Lung (tissue), 12 donors: ENCODE results near the gene FAM120AOS. TPM values are rescaled to one million over a fixed set of nuclear protein-coding genes. Genes with fewer than 3 reads are reported as not detected.

Experiments used
- ATAC-seq: fragments of 200-7000 bp; cut with Tn5 transposase; one replicate; pipeline ENCODE4 v1.9.1; 2020; ENCODE audit warnings: moderate number of reproducible peaks; ENCODE audit not compliant: insufficient read depth, low FRiP score
- DNase-seq, 3 donors: peaks; one replicate each; pipeline ENCODE4 v3.0.0-alpha.2; 2013 to 2017
- H3K27ac ChIP-seq, 2 donors: one replicate each; pipeline ENCODE4 v1.5.1; 2013; ENCODE audit warnings: mild to moderate bottlenecking in 2 of 2, moderate library complexity in 2 of 2, control low read depth in 1 of 2, inconsistent platforms in 1 of 2, low read depth in 1 of 2, low read length in 1 of 2
- H3K27me3 ChIP-seq, 3 donors: one replicate each; pipeline ENCODE4 v1.5.1; 2013; ENCODE audit warnings: low read length in 2 of 3; ENCODE audit not compliant: control insufficient read depth in 3 of 3, insufficient read depth in 3 of 3
- H3K36me3 ChIP-seq, 4 donors: one replicate each; pipeline ENCODE4 v1.5.1; 2013; ENCODE audit warnings: low read length in 4 of 4, mild to moderate bottlenecking in 1 of 4, moderate library complexity in 1 of 4; ENCODE audit not compliant: control insufficient read depth in 4 of 4, insufficient read depth in 4 of 4
- H3K4me1 ChIP-seq, 5 donors: one replicate each; pipeline ENCODE4 v1.5.1; 2013; ENCODE audit warnings: low read length in 5 of 5, mild to moderate bottlenecking in 2 of 5, moderate library complexity in 1 of 5; ENCODE audit not compliant: control insufficient read depth in 5 of 5, insufficient read depth in 5 of 5
- H3K4me3 ChIP-seq: one replicate; pipeline ENCODE4 v1.5.1; 2013; ENCODE audit warnings: mild to moderate bottlenecking, control low read depth, moderate library complexity
- H3K9ac ChIP-seq, 2 donors: one replicate each; pipeline ENCODE4 v1.5.1; 2013; ENCODE audit warnings: low read length in 2 of 2, control low read depth in 1 of 2; ENCODE audit not compliant: insufficient read depth in 1 of 2
- H3K9me3 ChIP-seq, 4 donors: one replicate each; pipeline ENCODE4 v1.5.1; 2013; ENCODE audit warnings: low read length in 3 of 4, mild to moderate bottlenecking in 1 of 4, moderate library complexity in 1 of 4; ENCODE audit not compliant: control insufficient read depth in 4 of 4, insufficient read depth in 3 of 4
- CTCF ChIP-seq: IDR thresholded peaks from 2 replicates; pipeline ENCODE4 v1.5.1; 2012; ENCODE audit warnings: mild to moderate bottlenecking; ENCODE audit errors: control extremely low read depth, extremely low read depth
- WGBS, 2 donors: extraction: QIAGEN DNeasy Blood & Tissue Kit; methylation state at CpG; one replicate each; pipeline ENCODE4 v1.1.7; 2013; 5-methylcytosine and 5-hydroxymethylcytosine counted together
- polyA plus RNA-seq, 2 donors: library from polyadenylated mRNA; stranded (reverse); fragments of 200-250 nt; gene quantifications; one replicate each; pipeline ENCODE4 v1.2.1, GENCODE V29; 2013
- total RNA-seq, 2 donors: library from RNA; depleted of rRNA in 1 of 2; stranded (reverse); fragments of >200 nt in 1 of 2; gene quantifications; one replicate each; pipeline ENCODE4 v1.2.1, GENCODE V29; 2014 to 2021
- donor health status: control.
- donor health status: control.
- donor health status: Bipolar disorder and iron deficiency.
- donor health status: healthy.
- donor health status: DM: yes; HTN: yes; CAD: no.

The FAM120AOS gene
- total and polyA plus RNA-seq, 4 donors: 27.2 to 51.6 (median 36.5) TPM

GRCh38 chr9:93473411-93473810 lies 20.0 kb upstream of the FAM120AOS start:
- no peak overlapping the region for H3K4me3 ChIP-seq
- no peak for DNase-seq
- peaks cover 7 to 15% (median 8%) of the 10 kb centered on the region in 5 donors for H3K4me1 ChIP-seq
- no peaks in the 10 kb centered on the region for H3K9me3 ChIP-seq
- no peak for ATAC-seq
- no peak for TF ChIP-seq CTCF
- peaks cover 0 to 13% (median 4%) of the 10 kb centered on the region in 4 donors for H3K36me3 ChIP-seq
- 87 to 96% methylated on average over 5 of the region's 5 CpGs for WGBS, 2 donors
- no peak overlapping the region for H3K9ac ChIP-seq
- no peak overlapping the region for H3K27ac ChIP-seq
- H3K27me3 ChIP-seq: no peaks in the 10 kb centered on the region

- Histone ChIP-seq H3K9me3 (no peaks in the 10 kb centered on the region), H3K27ac (peak overlapping the region in 1 of 2 donors; percentile 57), H3K27me3 (no peaks in the 10 kb centered on the region), H3K4me1 (peaks cover 13 to 35% (median 14%) of the 10 kb centered on the region in 5 donors), H3K9ac (no peak overlapping the region), H3K4me3 (no peak overlapping the region), H3K36me3 (peaks cover 0 to 6% (median 3%) of the 10 kb centered on the region in 4 donors)
- ATAC-seq: no peak
- 56 to 67% methylated on average over 6 of the region's 6 CpGs for WGBS, 2 donors
- TF ChIP-seq CTCF: no peak
- DNase-seq: no peak
These were observed 17.7 kb upstream of the FAM120AOS start for GRCh38 chr9:93471124-93471523.

GRCh38 chr9:93470391-93470790 lies 17.0 kb upstream of the FAM120AOS start:
- TF ChIP-seq CTCF: no peak
- H3K4me1 ChIP-seq: peaks cover 13 to 41% (median 18%) of the 10 kb centered on the region in 5 donors
- DNase-seq (no peak), ATAC-seq (no peak)
- H3K9ac ChIP-seq: no peak overlapping the region
- WGBS, 2 donors: 93 to 94% methylated on average over 5 of the region's 5 CpGs
- no peaks in the 10 kb centered on the region for H3K27me3 ChIP-seq
- H3K9me3 ChIP-seq: no peaks in the 10 kb centered on the region
- peaks cover 0 to 4% (median 3%) of the 10 kb centered on the region in 4 donors for H3K36me3 ChIP-seq
- no peak overlapping the region for H3K27ac ChIP-seq
- H3K4me3 ChIP-seq: no peak overlapping the region
